HG03039 (cell line): ENCODE results near the gene ZBTB22.
"Not testable (repeated sequence)": the region's sequence is repeated elsewhere in the genome, so short reads cannot be mapped to it uniquely, and the experiment has no call there.

Experiments
- ATAC-seq: cut with Tn5 transposase; IDR thresholded peaks from one replicate; pipeline ENCODE4 v1.9.1; 2021; ENCODE audit warnings: mild to moderate bottlenecking, moderate library complexity; ENCODE audit not compliant: unreplicated experiment

ZBTB22 gene

GRCh38 chr6:33301877-33302276 lies 15.7 kb downstream of the ZBTB22 start:
- ATAC-seq: no peak

GRCh38 chr6:33299237-33299944 lies 18.2 kb downstream of the ZBTB22 start:
- peak; percentile 52 for ATAC-seq

GRCh38 chr6:33298773-33299236 lies 18.7 kb downstream of the ZBTB22 start, which contains the start of gene RGL2:
Gene RGL2, minus strand, starts transcription at chr6:33298942. Its CDS starts 332 bp downstream, at chr6:33298610.
- peak; percentile 26 for ATAC-seq

GRCh38 chr6:33297956-33298772 lies 19.4 kb downstream of the ZBTB22 start:
- no peak for ATAC-seq

GRCh38 chr6:33297406-33297955 lies 20.1 kb downstream of the ZBTB22 start:
- ATAC-seq: no peak

GRCh38 chr6:33296797-33297405 lies 20.6 kb downstream of the ZBTB22 start:
- ATAC-seq: no peak

GRCh38 chr6:33295621-33296369 lies 21.7 kb downstream of the ZBTB22 start:
- ATAC-seq: no peak

- no peak for ATAC-seq
These were observed 23.3 kb downstream of the ZBTB22 start for GRCh38 chr6:33294086-33294823.

- ATAC-seq: no peak
These were observed 24.4 kb downstream of the ZBTB22 start for GRCh38 chr6:33292996-33293682.

- no peak for ATAC-seq
These were observed 27.1 kb downstream of the ZBTB22 start for GRCh38 chr6:33290459-33290858.

- peak; percentile 10 for ATAC-seq
These were observed 27.7 kb downstream of the ZBTB22 start for GRCh38 chr6:33289784-33290315.

- ATAC-seq: peak; percentile 75
These were observed 28.4 kb downstream of the ZBTB22 start, which contains the start of the genes PFDN6 and WDR46 for GRCh38 chr6:33288921-33289783. Gene PFDN6, plus strand, starts transcription at chr6:33289601. Its CDS starts 256 bp downstream, at chr6:33289857. Gene WDR46, minus strand, starts transcription at chr6:33289239. Its CDS starts 69 bp downstream, at chr6:33289170.

GRCh38 chr6:33288141-33288920 lies 29.2 kb downstream of the ZBTB22 start:
- ATAC-seq: no peak

- ATAC-seq: no peak
These were observed 30.3 kb downstream of the ZBTB22 start for GRCh38 chr6:33286946-33287914.

- not testable (repeated sequence) for ATAC-seq
These were observed 32.3 kb downstream of the ZBTB22 start for GRCh38 chr6:33285214-33285613.

GRCh38 chr6:33280539-33280938 lies 37.0 kb downstream of the ZBTB22 start:
- no peak for ATAC-seq
